Uterus (tissue), 2 donors: ENCODE data around the gene PSMC3IP.

Source experiments
- CTCF ChIP-seq, 4 experiments: fragments of 200-600 bp in 2 of 4; fragments of 450-650 bp in 2 of 4; sonication (generic) in 2 of 4; IDR thresholded peaks; one replicate each; pipeline ENCODE4 v1.5.1; 2016 to 2019; ENCODE audit warnings: antibody characterized with exemption in 4 of 4, mild to moderate bottlenecking in 2 of 4, moderate library complexity in 1 of 4
- POLR2A ChIP-seq, 2 donors: fragments of 450-650 bp; IDR thresholded peaks; one replicate each; pipeline ENCODE4 v1.6.1; 2016; ENCODE audit warnings: antibody characterized with exemption in 2 of 2, mild to moderate bottlenecking in 1 of 2, moderate library complexity in 1 of 2

GRCh38 chr17:42537156-42537805 is 40.2 kb downstream of the PSMC3IP start:
- TF ChIP-seq CTCF (IDR thresholded peaks at IDR 0.05) = no peak
- no peak for TF ChIP-seq POLR2A (IDR thresholded peaks at IDR 0.05)
